Purkinje cell (primary cell): ENCODE results near the gene THAP4. TPM values are rescaled to one million over a fixed set of nuclear protein-coding genes. Genes with fewer than 3 reads are reported as not detected.

Experiments
- polyA plus RNA-seq: library from polyadenylated mRNA; unstranded; fragments of >200 nt; fragmentation: Nextera tagmentation; gene quantifications from 2 replicates; pipeline ENCODE4 v1.2.1, GENCODE V29; 2014

THAP4 gene
- 70.0 and 93.1 TPM in 2 replicates for polyA plus RNA-seq

DNA sequence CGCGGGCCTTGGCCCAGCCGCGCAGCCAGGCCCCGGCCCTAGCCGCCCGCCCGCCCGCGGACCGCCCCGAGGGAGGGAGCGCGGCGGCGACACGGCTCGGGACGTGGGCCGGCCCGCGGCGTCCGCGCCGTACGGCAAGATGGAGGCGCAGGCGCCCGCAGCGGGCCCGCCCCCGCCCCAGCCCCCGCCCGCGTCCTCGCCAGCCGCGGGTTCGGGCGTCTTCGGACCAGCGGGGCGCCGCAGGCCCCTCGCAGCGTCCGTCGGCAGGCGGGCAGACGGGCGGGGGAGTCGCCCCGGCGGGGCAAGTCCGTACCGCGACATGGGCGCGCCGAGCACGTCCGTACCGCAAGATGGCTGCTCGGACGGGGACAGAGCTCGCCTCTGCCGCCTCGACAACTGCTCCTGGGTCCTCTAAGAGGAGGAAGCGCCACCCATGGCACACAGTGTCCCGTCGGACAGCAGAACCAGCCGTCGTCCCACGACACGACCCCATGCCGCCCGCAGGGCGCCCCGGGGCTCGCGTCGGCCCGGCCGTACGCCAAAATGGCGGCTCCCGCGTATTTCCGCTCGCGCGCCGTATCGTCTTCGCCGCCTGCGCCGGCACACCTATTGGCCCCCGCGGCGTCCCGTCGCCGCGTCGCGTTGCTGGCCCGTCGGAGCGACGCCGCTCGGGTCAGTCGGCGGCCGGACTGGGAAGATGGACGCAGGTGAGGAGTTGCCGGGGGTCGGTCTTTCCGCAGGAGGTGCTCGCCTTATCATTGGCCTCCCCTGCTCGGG lies at the start of gene THAP4, which contains the start of gene ATG4B:
TSS of gene THAP4 (minus strand) at position 141 of the 777 bp plus-strand sequence. CDS start 141 bp downstream, outside the sequence.
TSS of gene ATG4B (plus strand) at position 676 of the 777 bp plus-strand sequence. CDS start at position 698, 22 bp downstream.

GRCh38 chr2:241558532-241559322 lies 78.2 kb downstream of the THAP4 start, which contains the start of gene BOK:
BOK (plus strand) TSS chr2:241558745; CDS start chr2:241559484, 739 bp downstream.

Other genes starting within 250 kb of the THAP4 start
- 32.1 and 38.1 TPM in 2 replicates for gene STK25, start 128.6 kb downstream of the THAP4 start, polyA plus RNA-seq
- gene BOK, start 78.4 kb downstream of the THAP4 start, polyA plus RNA-seq = 1.9 TPM in 1 of 2 replicates, not detected in the other
- gene ATG4B, start 535 bp upstream of the THAP4 start, polyA plus RNA-seq = 18.9 and 36.5 TPM in 2 replicates
- 4.2 and 7.2 TPM in 2 replicates for gene DTYMK, start 49.7 kb upstream of the THAP4 start, polyA plus RNA-seq
- gene ING5, start 64.9 kb upstream of the THAP4 start, polyA plus RNA-seq = 1.5 and 5.1 TPM in 2 replicates
- gene D2HGDH, start 97.5 kb upstream of the THAP4 start, polyA plus RNA-seq = 0.79 and 2.3 TPM in 2 replicates
- not detected in 2 replicates for gene GAL3ST2, start 139.7 kb upstream of the THAP4 start, polyA plus RNA-seq
- not detected in 2 replicates for gene NEU4, start 172.0 kb upstream of the THAP4 start, polyA plus RNA-seq
- gene PDCD1, start 221.7 kb upstream of the THAP4 start, polyA plus RNA-seq = not detected in 2 replicates
- gene RTP5, start 232.6 kb upstream of the THAP4 start, polyA plus RNA-seq = not detected in 2 replicates